ENCODE data around the gene WBP2. TPM values are rescaled to one million over a fixed set of nuclear protein-coding genes. Genes with fewer than 3 reads are reported as not detected.
A peak's percentile ranks its signal among the peaks of the same experiment; 100 is the strongest.

WBP2 gene
- total and polyA plus RNA-seq, 9 of the 15 experiments (the other 6 are each of a cell fraction or from before 2014, with no cell fraction given): 2.2 to 74.3 (median 20.0) TPM

DNA sequence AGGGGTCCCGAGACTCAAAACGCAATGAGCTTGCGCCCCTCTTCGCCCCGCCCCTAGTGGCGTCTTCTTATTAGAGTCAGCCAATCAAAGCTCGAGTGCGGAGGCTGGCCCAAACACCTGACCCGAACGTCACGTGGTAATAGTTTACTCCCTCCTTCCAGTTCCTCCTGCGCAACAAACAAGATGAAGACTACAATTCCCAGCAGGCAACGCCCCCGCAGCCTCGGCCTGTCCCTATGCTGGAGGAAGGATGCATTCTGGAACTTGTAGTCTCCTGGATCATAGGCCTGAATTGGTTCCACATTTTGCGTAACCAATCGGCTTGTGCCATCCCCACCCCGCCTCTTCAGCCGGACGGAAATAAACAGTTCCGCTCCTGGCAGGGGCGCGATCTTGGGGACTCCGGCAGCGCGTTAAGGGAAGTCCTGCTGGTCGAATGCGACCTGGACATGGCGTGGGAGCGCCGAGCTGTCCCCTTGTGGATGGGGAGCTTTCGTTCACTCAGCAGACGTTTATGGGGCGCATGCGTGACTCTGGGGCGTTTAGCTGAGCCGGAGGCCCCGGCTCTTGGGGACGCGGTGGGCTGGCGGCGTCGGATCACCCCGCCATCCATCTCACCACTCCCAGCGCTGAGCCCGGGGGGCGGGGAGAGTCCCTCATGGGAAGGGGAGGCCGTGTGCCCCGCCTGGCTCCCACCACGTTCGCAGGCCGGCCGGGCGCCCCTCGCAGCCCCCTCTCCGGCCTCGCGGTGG lies at the start of gene WBP2 (continued):
- TF ChIP-seq EGR1 (conservative IDR thresholded peaks at IDR 0.05) (peak; percentile 100), TRIM28 (IDR thresholded peaks at IDR 0.05) (peak; percentile 23; the same call in 1 of the 2 replicates), SRF (CRISPR knock-in tag; IDR thresholded peaks at IDR 0.05) (no peak), ZNF644 (tag; IDR thresholded peaks at IDR 0.05; ENCODE audit: low read depth) (peak; percentile 93; the same call in 1 of the 2 replicates), XRCC5 (IDR thresholded peaks at IDR 0.05; ENCODE audit: low read depth, low read length) (peak; percentile 83), CCNT2 (IDR thresholded peaks at IDR 0.05; ENCODE audit: borderline replicate concordance, extremely low read depth, insufficient read length, low read depth, low read length) (peak; percentile 70), PHF20 (IDR thresholded peaks at IDR 0.05; ENCODE audit: partially characterized antibody) (peak; percentile 67), ZNF3 (CRISPR knock-in tag; IDR thresholded peaks at IDR 0.05) (no peak), CREB1 (IDR thresholded peaks at IDR 0.05) (peak; percentile 72), CREB1 (CRISPR knock-in tag; IDR thresholded peaks at IDR 0.05) (peak; percentile 80), L3MBTL2 (IDR thresholded peaks at IDR 0.05) (peak; percentile 96), NR2C2 (CRISPR knock-in tag; IDR thresholded peaks at IDR 0.05) (peak; percentile 42; the same call in 1 of the 2 replicates), NR2C2 (tag; IDR thresholded peaks at IDR 0.05) (peak; percentile 92), CBFA2T2 (conservative IDR thresholded peaks at IDR 0.05) (peak; percentile 92)
- TF ChIP-seq, protein P1, sequence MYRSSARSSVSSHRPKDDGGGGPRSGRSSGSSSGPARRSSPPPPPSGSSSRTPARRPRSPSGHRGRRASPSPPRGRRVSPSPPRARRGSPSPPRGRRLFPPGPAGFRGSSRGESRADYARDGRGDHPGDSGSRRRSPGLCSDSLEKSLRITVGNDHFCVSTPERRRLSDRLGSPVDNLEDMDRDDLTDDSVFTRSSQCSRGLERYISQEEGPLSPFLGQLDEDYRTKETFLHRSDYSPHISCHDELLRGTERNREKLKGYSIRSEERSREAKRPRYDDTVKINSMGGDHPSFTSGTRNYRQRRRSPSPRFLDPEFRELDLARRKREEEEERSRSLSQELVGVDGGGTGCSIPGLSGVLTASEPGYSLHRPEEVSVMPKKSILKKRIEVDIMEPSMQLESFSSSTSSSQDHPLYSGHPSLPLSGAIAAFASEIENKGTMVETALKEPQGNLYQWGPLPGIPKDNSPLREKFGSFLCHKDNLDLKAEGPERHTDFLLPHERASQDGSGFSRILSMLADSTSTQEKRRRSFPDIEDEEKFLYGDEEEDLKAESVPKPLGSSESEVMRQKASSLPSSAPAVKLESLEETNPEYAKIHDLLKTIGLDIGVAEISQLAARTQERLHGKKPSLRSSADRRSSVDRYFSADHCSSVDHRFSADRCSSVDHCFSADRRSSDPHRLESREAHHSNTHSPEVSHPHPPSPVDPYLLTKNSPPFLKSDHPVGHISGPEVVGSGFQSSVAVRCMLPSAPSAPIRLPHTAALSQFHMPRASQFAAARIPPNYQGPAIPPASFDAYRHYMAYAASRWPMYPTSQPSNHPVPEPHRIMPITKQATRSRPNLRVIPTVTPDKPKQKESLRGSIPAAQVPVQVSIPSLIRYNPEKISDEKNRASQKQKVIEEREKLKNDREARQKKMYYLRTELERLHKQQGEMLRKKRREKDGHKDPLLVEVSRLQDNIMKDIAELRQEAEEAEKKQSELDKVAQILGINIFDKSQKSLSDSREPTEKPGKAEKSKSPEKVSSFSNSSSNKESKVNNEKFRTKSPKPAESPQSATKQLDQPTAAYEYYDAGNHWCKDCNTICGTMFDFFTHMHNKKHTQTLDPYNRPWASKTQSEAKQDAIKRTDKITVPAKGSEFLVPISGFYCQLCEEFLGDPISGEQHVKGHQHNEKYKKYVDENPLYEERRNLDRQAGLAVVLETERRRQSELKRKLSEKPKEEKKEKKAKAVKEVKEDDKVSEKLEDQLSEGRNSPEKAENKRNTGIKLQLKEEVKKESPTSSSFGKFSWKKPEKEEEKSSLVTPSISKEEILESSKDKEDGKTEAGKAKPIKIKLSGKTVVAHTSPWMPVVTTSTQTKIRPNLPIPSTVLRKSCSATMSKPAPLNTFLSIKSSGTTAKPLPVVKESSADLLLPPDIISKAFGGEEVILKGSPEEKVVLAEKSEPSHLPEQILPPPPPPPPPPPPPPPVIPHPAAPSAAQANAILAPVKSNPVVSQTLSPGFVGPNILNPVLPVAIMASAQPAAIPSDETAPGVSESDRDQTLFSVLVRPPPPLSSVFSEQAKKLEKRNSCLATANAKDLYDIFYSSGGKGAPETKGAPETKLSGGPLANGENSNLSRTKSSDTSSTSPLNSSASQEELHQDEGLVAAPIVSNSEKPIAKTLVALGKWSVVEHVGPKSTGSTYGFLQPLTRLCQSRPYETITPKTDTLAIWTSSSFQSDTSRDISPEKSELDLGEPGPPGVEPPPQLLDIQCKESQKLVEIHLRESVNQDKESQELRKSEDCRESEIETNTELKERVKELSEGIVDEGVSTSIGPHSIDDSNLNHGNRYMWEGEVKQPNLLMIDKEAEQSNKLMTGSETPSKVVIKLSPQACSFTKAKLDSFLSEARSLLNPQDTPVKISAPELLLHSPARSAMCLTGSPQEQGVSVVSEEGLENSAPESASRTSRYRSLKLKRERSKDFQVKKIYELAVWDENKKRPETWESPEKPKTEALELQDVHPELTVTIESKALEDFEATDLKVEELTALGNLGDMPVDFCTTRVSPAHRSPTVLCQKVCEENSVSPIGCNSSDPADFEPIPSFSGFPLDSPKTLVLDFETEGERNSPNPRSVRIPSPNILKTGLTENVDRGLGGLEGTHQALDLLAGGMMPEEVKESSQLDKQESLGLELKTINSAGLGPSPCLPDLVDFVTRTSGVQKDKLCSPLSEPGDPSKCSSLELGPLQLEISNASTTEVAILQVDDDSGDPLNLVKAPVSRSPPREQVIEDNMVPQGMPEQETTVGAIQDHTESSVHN (IDR thresholded peaks at IDR 0.05; ENCODE audit: borderline replicate concordance in 1 of 2, low read depth in 1 of 2): no peak
- TF ChIP-seq, protein P2, sequence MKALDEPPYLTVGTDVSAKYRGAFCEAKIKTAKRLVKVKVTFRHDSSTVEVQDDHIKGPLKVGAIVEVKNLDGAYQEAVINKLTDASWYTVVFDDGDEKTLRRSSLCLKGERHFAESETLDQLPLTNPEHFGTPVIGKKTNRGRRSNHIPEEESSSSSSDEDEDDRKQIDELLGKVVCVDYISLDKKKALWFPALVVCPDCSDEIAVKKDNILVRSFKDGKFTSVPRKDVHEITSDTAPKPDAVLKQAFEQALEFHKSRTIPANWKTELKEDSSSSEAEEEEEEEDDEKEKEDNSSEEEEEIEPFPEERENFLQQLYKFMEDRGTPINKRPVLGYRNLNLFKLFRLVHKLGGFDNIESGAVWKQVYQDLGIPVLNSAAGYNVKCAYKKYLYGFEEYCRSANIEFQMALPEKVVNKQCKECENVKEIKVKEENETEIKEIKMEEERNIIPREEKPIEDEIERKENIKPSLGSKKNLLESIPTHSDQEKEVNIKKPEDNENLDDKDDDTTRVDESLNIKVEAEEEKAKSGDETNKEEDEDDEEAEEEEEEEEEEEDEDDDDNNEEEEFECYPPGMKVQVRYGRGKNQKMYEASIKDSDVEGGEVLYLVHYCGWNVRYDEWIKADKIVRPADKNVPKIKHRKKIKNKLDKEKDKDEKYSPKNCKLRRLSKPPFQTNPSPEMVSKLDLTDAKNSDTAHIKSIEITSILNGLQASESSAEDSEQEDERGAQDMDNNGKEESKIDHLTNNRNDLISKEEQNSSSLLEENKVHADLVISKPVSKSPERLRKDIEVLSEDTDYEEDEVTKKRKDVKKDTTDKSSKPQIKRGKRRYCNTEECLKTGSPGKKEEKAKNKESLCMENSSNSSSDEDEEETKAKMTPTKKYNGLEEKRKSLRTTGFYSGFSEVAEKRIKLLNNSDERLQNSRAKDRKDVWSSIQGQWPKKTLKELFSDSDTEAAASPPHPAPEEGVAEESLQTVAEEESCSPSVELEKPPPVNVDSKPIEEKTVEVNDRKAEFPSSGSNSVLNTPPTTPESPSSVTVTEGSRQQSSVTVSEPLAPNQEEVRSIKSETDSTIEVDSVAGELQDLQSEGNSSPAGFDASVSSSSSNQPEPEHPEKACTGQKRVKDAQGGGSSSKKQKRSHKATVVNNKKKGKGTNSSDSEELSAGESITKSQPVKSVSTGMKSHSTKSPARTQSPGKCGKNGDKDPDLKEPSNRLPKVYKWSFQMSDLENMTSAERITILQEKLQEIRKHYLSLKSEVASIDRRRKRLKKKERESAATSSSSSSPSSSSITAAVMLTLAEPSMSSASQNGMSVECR (CRISPR knock-in tag; IDR thresholded peaks at IDR 0.05): peak; percentile 95

Measured in K562 (cell line).